GM19023 (cell line): ENCODE data around the gene ANKH.

Source experiments
- ATAC-seq: cut with Tn5 transposase; IDR thresholded peaks from one replicate; pipeline ENCODE4 v1.9.1; 2021; ENCODE audit warnings: mild to moderate bottlenecking, moderate library complexity; ENCODE audit not compliant: unreplicated experiment

Gene ANKH

GRCh38 chr5:14830210-14831005, 41.2 kb downstream of the ANKH start:
- no peak for ATAC-seq

- no peak for ATAC-seq
Observed at GRCh38 chr5:14829396-14829795, 42.2 kb downstream of the ANKH start.

DNA sequence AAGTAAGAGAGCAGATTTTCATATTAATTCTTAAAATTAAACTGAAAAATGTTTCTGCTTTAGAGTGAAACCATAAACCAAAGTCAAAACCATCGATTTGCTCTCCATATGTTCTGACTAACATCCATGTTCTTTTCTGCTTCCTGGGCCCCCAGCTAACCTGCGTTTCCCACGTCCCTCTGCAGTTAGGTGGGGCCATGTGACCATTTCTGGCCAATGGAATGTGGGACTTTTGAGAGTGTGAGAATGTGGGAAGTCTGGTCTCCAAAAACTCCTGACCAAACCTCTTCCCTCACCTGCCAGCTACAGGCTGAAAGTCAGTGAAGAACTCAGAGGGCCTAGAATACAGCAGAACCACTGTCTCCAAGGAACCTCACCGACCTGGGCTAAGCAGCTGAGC, 44.9 kb downstream of the ANKH start:
- ATAC-seq, result no peak

- no peak for ATAC-seq
Observed at GRCh38 chr5:14825977-14826376, 45.6 kb downstream of the ANKH start.

GRCh38 chr5:14824499-14824898, 47.1 kb downstream of the ANKH start:
- ATAC-seq, result no peak

- ATAC-seq, result no peak
Observed at GRCh38 chr5:14821100-14821845, 50.3 kb downstream of the ANKH start.

GRCh38 chr5:14818931-14819790, 52.4 kb downstream of the ANKH start:
- ATAC-seq, result no peak

DNA sequence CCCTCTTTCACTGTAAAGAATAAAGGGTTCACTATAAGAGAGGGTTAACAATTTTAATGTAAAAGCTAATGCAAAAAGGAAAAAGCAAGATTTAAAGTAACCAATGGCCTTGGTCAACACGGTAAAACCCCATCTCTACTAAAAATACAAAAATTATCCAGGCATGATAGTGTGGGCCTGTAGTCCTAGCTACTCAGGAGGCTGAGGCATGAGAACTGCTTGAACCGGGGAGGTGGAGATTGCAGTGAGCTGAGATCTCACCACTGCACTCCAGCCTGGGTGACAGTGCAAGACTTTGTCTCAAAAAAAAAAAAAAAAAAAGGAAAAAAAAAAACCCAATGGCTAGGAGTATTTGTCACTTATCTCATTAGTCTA, 53.8 kb downstream of the ANKH start:
- ATAC-seq, result peak; percentile 69

- ATAC-seq, result peak; percentile 50
Observed at GRCh38 chr5:14816999-14817761, 54.4 kb downstream of the ANKH start.

DNA sequence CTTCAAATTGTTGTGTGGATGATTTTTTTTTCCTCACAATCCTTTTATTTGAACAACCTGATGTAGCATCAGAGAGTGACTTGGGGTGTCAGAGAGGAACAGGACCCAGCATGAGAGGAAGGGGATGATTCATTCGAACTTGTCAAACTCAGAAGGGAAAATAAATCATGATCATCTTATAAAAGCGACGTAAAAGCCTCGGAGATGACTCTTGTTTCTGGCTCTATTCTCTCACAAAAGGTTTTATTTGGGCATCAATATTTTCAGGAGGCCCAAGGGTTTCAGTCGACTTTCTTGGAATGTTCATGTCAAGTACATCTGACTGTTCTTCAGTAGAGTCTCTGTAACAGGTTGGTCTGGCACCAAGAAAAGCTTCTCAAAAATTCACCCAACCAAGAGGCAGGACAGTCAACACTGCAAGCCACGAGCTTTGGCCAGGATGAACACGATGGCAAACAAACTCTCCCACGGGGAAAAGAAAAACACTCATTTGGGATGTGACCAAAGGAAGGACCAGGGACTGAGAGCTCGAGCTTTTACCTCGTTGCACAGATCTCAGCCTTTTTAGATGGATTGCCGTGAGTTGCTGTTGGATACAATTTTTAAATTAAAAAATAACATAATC, 55.1 kb downstream of the ANKH start:
- no peak for ATAC-seq

- ATAC-seq, result no peak
Observed at GRCh38 chr5:14813747-14814146, 57.8 kb downstream of the ANKH start.

GRCh38 chr5:14812166-14812565, 59.4 kb downstream of the ANKH start:
- ATAC-seq, result no peak

DNA sequence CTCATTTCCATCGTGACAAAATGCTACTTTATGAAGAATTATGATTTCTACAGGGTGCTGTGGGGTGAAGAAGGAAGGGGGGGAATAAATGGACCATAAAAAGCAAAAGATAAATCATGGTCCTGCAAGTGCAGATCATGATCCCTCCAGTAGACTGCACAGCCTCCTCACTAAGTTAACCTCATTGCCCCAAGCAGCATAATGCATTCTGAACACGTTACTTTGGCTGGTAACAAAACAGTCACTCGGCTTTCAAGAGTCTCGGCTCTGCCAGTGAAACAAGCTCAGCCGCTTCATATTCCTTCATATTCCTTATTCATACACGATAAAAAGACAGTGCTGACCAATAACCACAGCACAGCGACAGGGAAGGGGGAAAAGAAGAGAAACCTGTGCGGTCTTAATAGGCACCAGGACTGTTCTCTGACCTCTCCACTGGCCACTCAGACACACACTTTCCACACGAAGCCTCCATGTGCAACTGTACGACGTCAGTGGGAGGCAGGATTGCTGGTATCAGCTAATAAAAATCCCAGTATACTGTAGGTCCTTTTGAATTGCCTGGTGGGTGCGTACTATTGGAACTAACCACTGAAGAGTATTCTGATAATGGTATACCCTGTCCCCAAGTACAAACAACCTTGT, 60.5 kb downstream of the ANKH start:
- no peak for ATAC-seq

DNA sequence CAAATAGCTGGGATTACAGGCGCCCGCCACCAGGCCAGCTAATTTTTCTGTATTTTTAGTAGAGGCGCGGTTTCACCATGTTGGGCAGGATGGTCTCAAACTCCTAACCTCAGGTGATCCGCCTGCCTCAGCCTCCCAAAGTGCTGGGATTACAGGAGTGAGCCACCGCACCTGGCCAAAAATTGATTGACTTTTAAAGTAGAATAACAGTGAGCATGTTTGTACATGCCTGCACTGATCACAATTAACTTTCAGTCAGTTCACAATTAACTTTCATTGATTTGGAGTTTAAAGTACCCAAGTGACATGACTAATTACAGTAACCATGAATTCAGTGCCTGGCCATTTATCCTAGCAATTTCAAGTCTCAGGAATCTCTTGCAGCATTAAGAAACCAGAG, 61.3 kb downstream of the ANKH start:
- ATAC-seq, result no peak

DNA sequence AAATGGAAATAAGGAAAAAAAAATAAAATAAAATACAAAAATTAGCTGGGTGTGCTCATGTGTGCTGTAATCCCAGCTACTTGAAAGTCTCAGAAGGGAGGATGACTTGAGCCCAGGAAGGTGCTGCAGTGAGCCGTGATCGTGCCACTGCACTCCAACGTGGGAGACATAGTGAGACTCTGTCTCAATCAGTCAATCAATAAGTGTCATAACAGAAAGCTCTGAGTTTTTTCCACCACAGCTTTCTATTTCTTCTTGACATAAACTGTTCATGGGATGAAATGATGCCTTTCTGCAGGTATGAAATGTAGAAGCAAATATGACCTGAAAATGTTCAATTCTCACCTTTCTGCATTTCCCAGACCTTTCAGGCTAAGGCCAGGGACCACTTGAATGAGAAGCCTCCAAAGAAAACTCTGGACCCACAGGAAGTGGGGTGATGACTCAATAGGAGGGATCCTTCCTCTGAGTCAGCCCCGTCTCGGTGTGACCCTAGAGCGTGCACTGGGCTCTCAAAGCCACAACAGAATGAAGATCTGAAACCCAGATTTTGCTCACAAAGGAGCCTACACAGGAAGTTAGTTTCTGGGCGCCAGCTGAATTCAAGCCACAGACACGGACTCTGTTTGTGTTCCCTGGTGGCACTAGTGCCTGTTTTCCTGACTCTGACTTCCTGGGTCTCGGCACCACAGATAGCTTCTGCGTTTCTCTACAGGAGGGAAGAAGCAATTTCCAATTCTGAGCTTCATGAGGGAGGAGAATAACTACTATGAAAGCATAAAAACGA, 62.0 kb downstream of the ANKH start:
- peak; percentile 98 for ATAC-seq

- ATAC-seq, result no peak
Observed at GRCh38 chr5:14807471-14807870, 64.1 kb downstream of the ANKH start.

DNA sequence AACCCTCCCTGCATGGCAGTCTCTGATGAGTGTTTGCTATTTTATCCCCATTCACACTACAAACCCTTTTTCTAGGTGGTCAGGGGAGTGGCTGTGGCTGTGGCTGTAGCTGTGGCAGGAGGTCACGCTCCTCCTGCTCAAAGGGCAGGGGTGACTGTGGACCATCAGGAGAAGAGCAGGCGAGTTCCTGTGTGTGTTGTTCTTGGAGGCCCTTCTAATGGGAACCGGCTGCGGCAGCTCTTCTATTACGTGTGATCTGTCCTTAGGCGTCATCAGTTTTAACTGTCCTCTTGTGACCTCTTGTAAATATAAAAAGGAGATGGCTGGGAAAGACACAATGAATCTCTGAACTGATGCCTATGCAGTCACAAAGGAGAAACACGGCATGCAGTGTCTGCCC, 65.1 kb downstream of the ANKH start:
- ATAC-seq, result no peak

DNA sequence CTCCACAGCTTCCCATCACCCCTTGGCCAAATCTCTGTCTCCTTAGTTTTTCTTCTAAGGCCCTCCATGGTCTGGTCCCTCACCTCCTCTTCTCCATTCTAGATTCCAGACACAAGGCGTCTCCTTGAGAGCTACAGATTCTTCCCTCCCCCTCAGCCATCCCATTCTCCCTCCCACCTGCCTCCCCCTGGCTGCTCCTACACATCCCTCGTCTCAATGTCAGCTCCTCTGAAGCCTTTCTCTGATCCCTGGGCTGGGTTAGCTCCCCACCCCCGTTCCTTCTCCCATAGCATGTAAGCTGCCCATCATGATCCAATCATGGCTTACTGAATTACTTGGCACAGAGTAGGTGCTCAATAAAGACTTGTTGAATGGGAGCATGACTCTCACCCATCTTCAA, 69.0 kb downstream of the ANKH start:
- no peak for ATAC-seq

DNA sequence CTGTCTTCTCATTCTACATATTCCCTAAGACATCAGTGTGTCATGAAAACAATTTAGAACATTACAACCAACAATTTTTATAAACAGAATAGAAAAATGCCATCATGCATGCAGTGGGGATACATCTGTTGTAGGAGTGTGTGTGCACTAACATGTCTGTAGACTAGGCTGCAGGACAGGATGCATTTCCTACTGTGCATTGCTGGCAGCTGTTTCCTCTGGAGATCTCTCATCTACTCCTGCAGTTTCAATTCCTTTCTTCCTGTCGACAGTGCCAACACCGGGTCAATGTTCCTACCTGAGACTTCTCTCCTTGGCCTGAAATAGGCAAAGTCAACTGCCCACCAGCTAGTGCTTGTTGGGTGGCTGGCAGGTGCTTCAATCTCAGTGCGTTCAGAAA, 69.8 kb downstream of the ANKH start:
- ATAC-seq, result no peak
